Fibroblast of lung (primary cell): ENCODE results near the gene FOXC1. TPM values are rescaled to one million over a fixed set of nuclear protein-coding genes. Genes with fewer than 3 reads are reported as not detected.

Experiments used
- DNase-seq, 2 donors: peaks; one replicate each; pipeline versions ENCODE4 v3.0.0 to v3.0.0-alpha.2; 2010; ENCODE audit warnings: low read depth in 2 of 2
- H2AFZ ChIP-seq: 2 replicates; pipeline ENCODE4 v1.5.1; 2012; ENCODE audit warnings: low read length, control low read depth, inconsistent platforms
- H3K27ac ChIP-seq: 2 replicates; pipeline ENCODE4 v1.5.1; 2011; ENCODE audit warnings: low read length, control low read depth; ENCODE audit not compliant: insufficient read depth
- H3K27me3 ChIP-seq: 2 replicates; pipeline ENCODE4 v1.5.1; 2011; ENCODE audit warnings: mild to moderate bottlenecking, low read length; ENCODE audit not compliant: control insufficient read depth, insufficient read depth
- H3K36me3 ChIP-seq: 2 replicates; pipeline ENCODE4 v1.5.1; 2011; ENCODE audit warnings: low read length; ENCODE audit not compliant: control insufficient read depth, insufficient read depth
- H3K4me1 ChIP-seq: 2 replicates; pipeline ENCODE4 v1.5.1; 2011; ENCODE audit warnings: low read length; ENCODE audit not compliant: control insufficient read depth, insufficient read depth; ENCODE audit errors: extremely low read depth
- H3K4me2 ChIP-seq: 2 replicates; pipeline ENCODE4 v1.5.1; 2011; ENCODE audit warnings: low read length, control low read depth; ENCODE audit not compliant: insufficient read depth; ENCODE audit errors: extremely low read depth
- H3K4me3 ChIP-seq, 4 experiments: fragments of 200-600 bp in 1 of 4; sonication (generic) in 1 of 4; replicated peaks in 1 of 4; 2 replicates each; pipeline ENCODE4 v1.5.1; 2011 to 2016; ENCODE audit warnings: low read length in 4 of 4, low read depth in 3 of 4, mild to moderate bottlenecking in 3 of 4, control low read depth in 2 of 4, inconsistent platforms in 1 of 4, mixed read lengths in 1 of 4; ENCODE audit not compliant: insufficient read depth in 1 of 4; ENCODE audit errors: control extremely low read depth in 1 of 4
- H3K79me2 ChIP-seq: 2 replicates; pipeline ENCODE4 v1.5.1; 2012; ENCODE audit warnings: mild to moderate bottlenecking, low read length, inconsistent platforms; ENCODE audit not compliant: control insufficient read depth, insufficient read depth
- H3K9ac ChIP-seq: 2 replicates; pipeline ENCODE4 v1.5.1; 2011; ENCODE audit warnings: mild to moderate bottlenecking, low read length, control low read depth; ENCODE audit not compliant: insufficient read depth
- H3K9me3 ChIP-seq: 2 replicates; pipeline ENCODE4 v1.5.1; 2012; ENCODE audit warnings: low read depth, low read length; ENCODE audit not compliant: control insufficient read depth, insufficient read depth
- H4K20me1 ChIP-seq: 2 replicates; pipeline ENCODE4 v1.5.1; 2011; ENCODE audit warnings: low read length; ENCODE audit not compliant: control insufficient read depth, insufficient read depth; ENCODE audit errors: extremely low read depth
- CTCF ChIP-seq, 2 donors: IDR thresholded peaks in 1 of 2; conservative IDR thresholded peaks in 1 of 2; 1 replicate in 1 of 2; 2 replicates in 1 of 2; pipeline ENCODE4 v1.5.1; 2011 to 2012; ENCODE audit warnings: low read length in 2 of 2, control low read depth in 1 of 2, inconsistent platforms in 1 of 2, low read depth in 1 of 2, mild to moderate bottlenecking in 1 of 2
- EZH2 ChIP-seq: IDR thresholded peaks from 2 replicates; pipeline ENCODE4 v1.5.1; 2012; ENCODE audit warnings: low read length, control low read depth, mild to moderate bottlenecking; ENCODE audit errors: missing control alignments
- polyA plus RNA-seq, 2 donors: library from polyadenylated mRNA; depleted of rRNA in 1 of 2; stranded (reverse) in 1 of 2; unstranded in 1 of 2; fragments of >200 nt; gene quantifications; 2 replicates each; pipeline ENCODE4 v1.2.1, GENCODE V29; 2011 to 2012; ENCODE audit warnings: missing spikeins in 1 of 2
- total RNA-seq: library from RNA; depleted of rRNA; stranded (reverse); fragments of >200 nt; gene quantifications from 2 replicates; pipeline ENCODE4 v1.2.1, GENCODE V29; 2014

Gene FOXC1
- total and polyA plus RNA-seq, 2 donors (not counting 1 experiment from before 2014, with no cell fraction given): 0.66 to 2.3 TPM

DNA sequence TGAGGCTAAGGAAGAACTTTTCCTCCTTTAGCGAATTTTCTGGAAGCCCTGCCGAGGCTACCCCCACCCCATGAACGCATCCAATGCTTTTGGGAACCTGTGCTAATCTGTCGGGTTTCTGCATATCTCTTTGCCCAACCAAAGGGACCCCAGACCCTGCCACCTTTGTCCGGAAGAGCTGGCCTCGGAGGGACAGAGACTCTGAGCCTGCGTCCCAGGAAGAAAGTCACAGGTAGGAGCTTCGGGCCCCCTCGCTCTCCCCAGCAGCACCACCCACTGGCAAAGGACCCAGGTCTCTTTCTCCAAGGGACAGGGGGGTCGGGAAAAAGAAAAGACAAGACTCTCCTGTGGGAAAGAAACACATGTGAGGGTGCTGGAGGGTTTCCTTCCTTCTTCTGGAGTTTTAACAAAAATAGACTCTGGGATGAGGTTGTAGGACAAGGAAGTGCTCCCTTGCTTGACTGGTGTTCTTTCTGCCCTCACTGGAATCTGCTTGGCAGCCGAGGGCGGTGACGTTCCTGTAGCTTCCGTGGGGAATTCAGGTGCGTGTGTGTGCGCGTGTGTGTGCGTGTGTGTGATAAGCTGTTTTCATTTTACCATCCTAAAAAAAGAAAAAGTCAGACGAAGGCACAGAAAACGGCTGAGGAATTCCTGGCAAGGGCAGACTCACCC lies 16.3 kb upstream of the FOXC1 start:
- Histone ChIP-seq H3K4me2 (no peak overlapping the region), H3K27ac (no peak overlapping the region), H3K9ac (no peak overlapping the region), H3K27me3 (peaks cover 4% of the 10 kb centered on the region), H3K4me1 (peaks cover 3% of the 10 kb centered on the region), H3K9me3 (no peaks in the 10 kb centered on the region), H3K79me2 (no peaks in the 10 kb centered on the region), H3K36me3 (no peaks in the 10 kb centered on the region), H3K4me3 (no peak overlapping the region), H4K20me1 (no peaks in the 10 kb centered on the region), H2AFZ (no peak overlapping the region)
- TF ChIP-seq CTCF (conservative IDR thresholded peaks at IDR 0.05 in 1 of 2, IDR thresholded peaks at IDR 0.05 in 1 of 2; ENCODE audit: low read depth in 1 of 2, low read length in 2 of 2) (no peak), EZH2 (no peak)
- no peak for DNase-seq

- Histone ChIP-seq H3K4me1 (peaks cover 3% of the 10 kb centered on the region), H3K9me3 (no peaks in the 10 kb centered on the region), H3K79me2 (no peaks in the 10 kb centered on the region), H3K4me2 (no peak overlapping the region), H2AFZ (no peak overlapping the region), H3K27ac (no peak overlapping the region), H4K20me1 (no peaks in the 10 kb centered on the region), H3K36me3 (no peaks in the 10 kb centered on the region), H3K27me3 (peaks cover 4% of the 10 kb centered on the region), H3K4me3 (no peak overlapping the region), H3K9ac (no peak overlapping the region)
- TF ChIP-seq CTCF (conservative IDR thresholded peaks at IDR 0.05 in 1 of 2, IDR thresholded peaks at IDR 0.05 in 1 of 2; ENCODE audit: low read depth in 1 of 2, low read length in 2 of 2) (no peak), EZH2 (no peak)
- no peak for DNase-seq
Measured at GRCh38 chr6:1593958-1594314, 15.8 kb upstream of the FOXC1 start.

GRCh38 chr6:1594445-1595200 lies 15.1 kb upstream of the FOXC1 start:
- Histone ChIP-seq H4K20me1 (no peaks in the 10 kb centered on the region), H2AFZ (no peak overlapping the region), H3K4me2 (no peak overlapping the region), H3K27me3 (peaks cover 4% of the 10 kb centered on the region), H3K36me3 (no peaks in the 10 kb centered on the region), H3K9ac (no peak overlapping the region), H3K4me3 (no peak overlapping the region), H3K79me2 (no peaks in the 10 kb centered on the region), H3K27ac (no peak overlapping the region), H3K4me1 (peaks cover 3% of the 10 kb centered on the region), H3K9me3 (no peaks in the 10 kb centered on the region)
- DNase-seq: no peak
- TF ChIP-seq EZH2 (no peak), CTCF (conservative IDR thresholded peaks at IDR 0.05 in 1 of 2, IDR thresholded peaks at IDR 0.05 in 1 of 2; ENCODE audit: low read depth in 1 of 2, low read length in 2 of 2) (no peak)
